Memory B cell (primary cell): ENCODE data around the gene TAF11L12.
"Not testable (repeated sequence)": the region's sequence is repeated elsewhere in the genome, so short reads cannot be mapped to it uniquely, and the experiment has no call there.

ENCODE experiments used
- ATAC-seq: fragments of 150-1000 bp; cut with Tn5 transposase; 2 replicates; pipeline ENCODE4 v1.10.0; 2021; ENCODE audit warnings: low read depth, mild to moderate bottlenecking, moderate library complexity
- DNase-seq, 2 donors: peaks; one replicate each; pipeline ENCODE4 v3.0.0; 2022; ENCODE audit warnings: low spot score in 2 of 2
- H3K27ac Mint-ChIP-seq: one replicate; pipeline ENCODE4 v1.8.0; 2022; ENCODE audit warnings: mild to moderate bottlenecking, moderate library complexity, mixed read lengths
- H3K27me3 Mint-ChIP-seq: one replicate; pipeline ENCODE4 v1.8.0; 2022; ENCODE audit warnings: mixed read lengths
- H3K36me3 Mint-ChIP-seq: one replicate; pipeline ENCODE4 v1.8.0; 2022; ENCODE audit warnings: mild to moderate bottlenecking, mixed read lengths
- H3K4me1 Mint-ChIP-seq: one replicate; pipeline ENCODE4 v1.8.0; 2022; ENCODE audit warnings: mixed read lengths
- H3K4me3 Mint-ChIP-seq: one replicate; pipeline ENCODE4 v1.8.0; 2022; ENCODE audit warnings: mild to moderate bottlenecking, moderate library complexity, mixed read lengths
- H3K9me3 Mint-ChIP-seq: one replicate; pipeline ENCODE4 v1.8.0; 2022; ENCODE audit warnings: mixed read lengths

TAF11L12 gene

DNA sequence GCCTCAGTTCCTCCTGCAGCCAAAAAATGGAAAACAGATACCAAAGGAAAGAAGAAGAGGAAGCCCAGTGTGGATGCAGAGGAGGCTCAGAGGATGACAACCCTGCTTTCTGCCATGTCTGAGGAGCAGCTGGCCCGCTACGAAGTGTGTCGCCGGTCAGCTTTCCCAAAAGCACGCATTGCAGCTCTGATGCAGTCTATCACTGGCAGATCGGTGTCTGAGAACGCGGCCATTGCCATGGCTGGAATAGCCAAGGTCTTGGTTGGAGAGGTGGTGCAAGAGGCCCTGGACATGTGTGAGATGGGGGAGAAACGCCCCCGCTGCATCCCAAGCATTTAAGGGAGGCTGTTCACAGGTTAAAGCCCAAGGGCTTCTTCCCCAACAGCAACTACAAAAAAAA is 39.0 kb downstream of the TAF11L12 start:
- DNase-seq, H3K27ac Mint-ChIP-seq, H3K4me1 Mint-ChIP-seq, H3K9me3 Mint-ChIP-seq, H3K27me3 Mint-ChIP-seq, ATAC-seq, H3K4me3 Mint-ChIP-seq, H3K36me3 Mint-ChIP-seq: not testable (repeated sequence)

DNA sequence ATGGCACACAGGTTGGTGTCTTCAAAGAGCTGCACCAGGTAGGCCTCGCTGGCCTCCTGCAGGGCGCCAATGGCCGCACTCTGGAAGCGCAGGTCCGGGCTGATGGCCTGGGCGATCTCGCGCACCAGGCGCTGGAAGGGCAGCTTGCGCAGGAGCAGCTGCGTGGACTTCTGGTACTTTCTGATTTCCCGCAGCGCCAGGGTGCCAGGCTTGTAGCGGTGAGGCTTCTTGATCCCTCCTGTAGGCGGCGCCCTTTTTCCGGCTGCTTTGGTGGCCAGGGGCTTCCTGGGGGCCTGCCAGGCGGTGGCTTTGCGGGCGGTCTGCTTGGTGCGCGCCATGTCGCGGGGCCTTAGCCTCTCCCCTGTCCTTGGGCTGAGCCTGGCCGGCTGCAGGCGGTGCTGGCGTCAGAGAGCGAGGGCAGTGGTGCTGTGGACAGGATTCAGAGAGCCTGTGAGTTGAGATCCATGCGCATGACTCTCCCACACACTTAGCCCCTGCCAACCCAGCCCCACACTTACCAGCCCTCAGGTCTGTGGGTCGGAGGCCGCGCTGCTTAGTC is 45.1 kb downstream of the TAF11L12 start:
- not testable (repeated sequence) for ATAC-seq

DNA sequence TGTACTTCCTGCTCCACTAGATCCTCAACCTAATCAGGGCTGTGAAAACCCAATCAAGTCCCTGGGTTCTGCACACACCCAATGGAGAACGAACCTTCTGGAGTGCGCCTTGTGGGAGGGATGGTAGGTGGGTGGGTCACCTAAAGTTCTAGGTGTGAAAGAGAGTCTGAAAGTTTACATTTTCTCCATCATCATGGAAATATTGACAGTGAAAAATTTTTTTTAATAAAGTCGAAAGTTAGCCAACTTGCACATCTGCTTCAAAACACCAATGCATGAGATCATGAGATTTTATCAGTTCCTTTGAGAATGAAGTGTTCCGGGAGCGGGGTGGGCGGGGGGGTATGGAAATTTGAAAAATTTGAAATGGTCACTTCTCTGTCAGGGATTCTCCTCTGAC is 45.7 kb downstream of the TAF11L12 start:
- no peak overlapping the region for H3K27ac Mint-ChIP-seq
- no peaks in the 10 kb centered on the region for H3K27me3 Mint-ChIP-seq
- DNase-seq (no peak), ATAC-seq (no peak)
- no peaks in the 10 kb centered on the region for H3K36me3 Mint-ChIP-seq
- H3K4me1 Mint-ChIP-seq, result no peaks in the 10 kb centered on the region
- no peak overlapping the region for H3K4me3 Mint-ChIP-seq
- H3K9me3 Mint-ChIP-seq, result peaks cover under 1% of the 10 kb centered on the region

More for the DNA sequence above, 45.1 kb downstream of the TAF11L12 start:
- H3K9me3 Mint-ChIP-seq, DNase-seq, H3K36me3 Mint-ChIP-seq, H3K4me1 Mint-ChIP-seq, H3K4me3 Mint-ChIP-seq, H3K27me3 Mint-ChIP-seq, H3K27ac Mint-ChIP-seq: not testable (repeated sequence)
